ENCODE data around the gene SIX5. TPM values are rescaled to one million over a fixed set of nuclear protein-coding genes. Genes with fewer than 3 reads are reported as not detected.

SIX5 gene
- total and polyA plus RNA-seq, 9 of the 15 experiments (the other 6 are each of a cell fraction or from before 2014, with no cell fraction given): 1.4 to 17.2 (median 7.4) TPM; not detected in 2

DNA sequence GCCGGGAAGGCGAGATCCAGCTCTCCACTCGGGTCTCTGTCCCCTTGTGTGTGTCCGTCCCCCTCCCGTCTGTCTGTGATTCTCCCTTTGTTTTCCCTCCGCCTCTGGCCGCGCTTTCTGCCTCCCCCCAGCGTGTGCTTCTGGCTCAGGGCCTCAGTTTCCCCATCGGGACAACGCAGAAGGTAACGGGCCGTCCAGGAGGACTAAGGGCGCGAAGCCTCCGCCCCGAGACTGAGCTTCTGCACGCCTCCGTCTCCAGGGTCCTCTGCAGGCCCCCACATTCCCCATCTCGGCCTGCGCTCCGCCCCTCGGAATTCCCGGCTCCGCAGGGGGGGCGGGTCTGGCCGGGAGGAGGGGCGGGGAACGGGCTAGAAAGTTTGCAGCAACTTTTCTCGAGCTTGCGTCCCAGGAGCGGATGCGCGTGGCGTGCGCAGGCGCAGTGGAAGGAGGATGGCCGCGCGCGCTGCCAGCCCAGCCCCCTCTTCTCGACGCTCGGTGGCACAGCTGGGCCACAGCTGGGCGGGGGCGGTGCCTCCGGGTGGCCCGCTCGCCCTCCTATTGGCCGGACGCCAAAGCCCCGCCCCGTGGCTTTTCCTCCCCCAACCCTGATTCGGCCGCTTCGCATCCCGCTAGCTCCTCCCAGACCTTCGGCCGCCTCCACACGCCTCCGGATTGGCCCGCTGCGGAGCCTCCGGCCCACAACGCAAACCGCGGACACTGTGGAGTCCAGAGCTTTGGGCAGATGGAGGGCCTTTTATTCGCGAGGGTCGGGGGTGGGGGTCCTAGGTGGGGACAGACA, at the start of gene SIX5 (continued):
- TF ChIP-seq, protein P1, sequence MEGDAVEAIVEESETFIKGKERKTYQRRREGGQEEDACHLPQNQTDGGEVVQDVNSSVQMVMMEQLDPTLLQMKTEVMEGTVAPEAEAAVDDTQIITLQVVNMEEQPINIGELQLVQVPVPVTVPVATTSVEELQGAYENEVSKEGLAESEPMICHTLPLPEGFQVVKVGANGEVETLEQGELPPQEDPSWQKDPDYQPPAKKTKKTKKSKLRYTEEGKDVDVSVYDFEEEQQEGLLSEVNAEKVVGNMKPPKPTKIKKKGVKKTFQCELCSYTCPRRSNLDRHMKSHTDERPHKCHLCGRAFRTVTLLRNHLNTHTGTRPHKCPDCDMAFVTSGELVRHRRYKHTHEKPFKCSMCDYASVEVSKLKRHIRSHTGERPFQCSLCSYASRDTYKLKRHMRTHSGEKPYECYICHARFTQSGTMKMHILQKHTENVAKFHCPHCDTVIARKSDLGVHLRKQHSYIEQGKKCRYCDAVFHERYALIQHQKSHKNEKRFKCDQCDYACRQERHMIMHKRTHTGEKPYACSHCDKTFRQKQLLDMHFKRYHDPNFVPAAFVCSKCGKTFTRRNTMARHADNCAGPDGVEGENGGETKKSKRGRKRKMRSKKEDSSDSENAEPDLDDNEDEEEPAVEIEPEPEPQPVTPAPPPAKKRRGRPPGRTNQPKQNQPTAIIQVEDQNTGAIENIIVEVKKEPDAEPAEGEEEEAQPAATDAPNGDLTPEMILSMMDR (IDR thresholded peaks at IDR 0.05 in 2 of 3, conservative IDR thresholded peaks at IDR 0.05 in 1 of 3; ENCODE audit: insufficient read depth in 2 of 3, low read depth in 1 of 3, low read length in 3 of 3): no peak
- TF ChIP-seq POLR2B (IDR thresholded peaks at IDR 0.05; ENCODE audit: low read depth, partially characterized antibody): peak; percentile 80
- TF ChIP-seq CGGBP1 (CRISPR knock-in tag; IDR thresholded peaks at IDR 0.05): no peak
- TF ChIP-seq ZNF707 (CRISPR knock-in tag; conservative IDR thresholded peaks at IDR 0.05): no peak
- no peak for TF ChIP-seq RREB1 (CRISPR knock-in tag; IDR thresholded peaks at IDR 0.05)
- peak; percentile 99 for TF ChIP-seq HNRNPLL (IDR thresholded peaks at IDR 0.05; ENCODE audit: low read depth, low read length, poor library complexity, severe bottlenecking)
- TF ChIP-seq, protein P2, sequence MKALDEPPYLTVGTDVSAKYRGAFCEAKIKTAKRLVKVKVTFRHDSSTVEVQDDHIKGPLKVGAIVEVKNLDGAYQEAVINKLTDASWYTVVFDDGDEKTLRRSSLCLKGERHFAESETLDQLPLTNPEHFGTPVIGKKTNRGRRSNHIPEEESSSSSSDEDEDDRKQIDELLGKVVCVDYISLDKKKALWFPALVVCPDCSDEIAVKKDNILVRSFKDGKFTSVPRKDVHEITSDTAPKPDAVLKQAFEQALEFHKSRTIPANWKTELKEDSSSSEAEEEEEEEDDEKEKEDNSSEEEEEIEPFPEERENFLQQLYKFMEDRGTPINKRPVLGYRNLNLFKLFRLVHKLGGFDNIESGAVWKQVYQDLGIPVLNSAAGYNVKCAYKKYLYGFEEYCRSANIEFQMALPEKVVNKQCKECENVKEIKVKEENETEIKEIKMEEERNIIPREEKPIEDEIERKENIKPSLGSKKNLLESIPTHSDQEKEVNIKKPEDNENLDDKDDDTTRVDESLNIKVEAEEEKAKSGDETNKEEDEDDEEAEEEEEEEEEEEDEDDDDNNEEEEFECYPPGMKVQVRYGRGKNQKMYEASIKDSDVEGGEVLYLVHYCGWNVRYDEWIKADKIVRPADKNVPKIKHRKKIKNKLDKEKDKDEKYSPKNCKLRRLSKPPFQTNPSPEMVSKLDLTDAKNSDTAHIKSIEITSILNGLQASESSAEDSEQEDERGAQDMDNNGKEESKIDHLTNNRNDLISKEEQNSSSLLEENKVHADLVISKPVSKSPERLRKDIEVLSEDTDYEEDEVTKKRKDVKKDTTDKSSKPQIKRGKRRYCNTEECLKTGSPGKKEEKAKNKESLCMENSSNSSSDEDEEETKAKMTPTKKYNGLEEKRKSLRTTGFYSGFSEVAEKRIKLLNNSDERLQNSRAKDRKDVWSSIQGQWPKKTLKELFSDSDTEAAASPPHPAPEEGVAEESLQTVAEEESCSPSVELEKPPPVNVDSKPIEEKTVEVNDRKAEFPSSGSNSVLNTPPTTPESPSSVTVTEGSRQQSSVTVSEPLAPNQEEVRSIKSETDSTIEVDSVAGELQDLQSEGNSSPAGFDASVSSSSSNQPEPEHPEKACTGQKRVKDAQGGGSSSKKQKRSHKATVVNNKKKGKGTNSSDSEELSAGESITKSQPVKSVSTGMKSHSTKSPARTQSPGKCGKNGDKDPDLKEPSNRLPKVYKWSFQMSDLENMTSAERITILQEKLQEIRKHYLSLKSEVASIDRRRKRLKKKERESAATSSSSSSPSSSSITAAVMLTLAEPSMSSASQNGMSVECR (CRISPR knock-in tag; IDR thresholded peaks at IDR 0.05): peak; percentile 98
- TF ChIP-seq, protein P3, sequence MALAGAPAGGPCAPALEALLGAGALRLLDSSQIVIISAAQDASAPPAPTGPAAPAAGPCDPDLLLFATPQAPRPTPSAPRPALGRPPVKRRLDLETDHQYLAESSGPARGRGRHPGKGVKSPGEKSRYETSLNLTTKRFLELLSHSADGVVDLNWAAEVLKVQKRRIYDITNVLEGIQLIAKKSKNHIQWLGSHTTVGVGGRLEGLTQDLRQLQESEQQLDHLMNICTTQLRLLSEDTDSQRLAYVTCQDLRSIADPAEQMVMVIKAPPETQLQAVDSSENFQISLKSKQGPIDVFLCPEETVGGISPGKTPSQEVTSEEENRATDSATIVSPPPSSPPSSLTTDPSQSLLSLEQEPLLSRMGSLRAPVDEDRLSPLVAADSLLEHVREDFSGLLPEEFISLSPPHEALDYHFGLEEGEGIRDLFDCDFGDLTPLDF (CRISPR knock-in tag; IDR thresholded peaks at IDR 0.05): no peak
- no peak for TF ChIP-seq EWSR1 (IDR thresholded peaks at IDR 0.05; ENCODE audit: borderline replicate concordance, low read depth, partially characterized antibody)
- TF ChIP-seq RBM14 (IDR thresholded peaks at IDR 0.05; ENCODE audit: borderline replicate concordance, insufficient read depth, low read depth, low read length): no peak
